Panc1 (cell line): ENCODE results near the gene GLOD4.

Experiments used
- POLR2AphosphoS5 ChIP-seq: IDR thresholded peaks from 2 replicates; pipeline ENCODE4 v1.6.1; 2012; ENCODE audit warnings: mild to moderate bottlenecking, low read depth, low read length, moderate library complexity
- SIN3A ChIP-seq: IDR thresholded peaks from 2 replicates; pipeline ENCODE4 v1.6.1; 2012; ENCODE audit warnings: low read depth, mild to moderate bottlenecking, low read length, moderate library complexity, borderline replicate concordance; ENCODE audit not compliant: insufficient read depth
- TCF7L2 ChIP-seq: IDR thresholded peaks from 2 replicates; pipeline ENCODE4 v1.6.1; 2011; ENCODE audit warnings: mild to moderate bottlenecking, low read depth, low read length, inconsistent platforms
- TF ChIP-seq, protein P1 (sequence below): fragments of 450-650 bp; IDR thresholded peaks from 2 replicates; pipeline ENCODE4 v1.5.1; 2017; ENCODE audit warnings: mild to moderate bottlenecking

DNA sequence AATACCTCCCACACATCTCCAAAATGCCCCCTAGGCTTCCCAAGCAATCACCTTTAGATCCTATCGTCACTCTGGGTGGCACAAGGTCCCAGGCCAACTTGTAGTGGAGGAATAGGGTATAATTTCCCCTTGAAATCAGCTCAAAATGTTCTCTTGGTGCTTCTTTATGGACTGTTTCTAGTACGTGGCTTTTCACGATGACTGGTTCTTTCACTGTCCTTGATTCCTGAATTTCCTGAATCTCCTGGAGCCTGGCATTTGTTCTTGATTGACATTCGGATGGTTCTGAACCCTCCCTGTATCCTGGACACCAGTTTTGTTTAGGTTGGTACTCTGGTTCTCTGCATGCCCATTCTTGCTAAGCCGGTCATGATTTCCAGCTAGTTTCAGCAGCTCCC, 60.5 kb downstream of the GLOD4 start:
- TF ChIP-seq, protein P1, sequence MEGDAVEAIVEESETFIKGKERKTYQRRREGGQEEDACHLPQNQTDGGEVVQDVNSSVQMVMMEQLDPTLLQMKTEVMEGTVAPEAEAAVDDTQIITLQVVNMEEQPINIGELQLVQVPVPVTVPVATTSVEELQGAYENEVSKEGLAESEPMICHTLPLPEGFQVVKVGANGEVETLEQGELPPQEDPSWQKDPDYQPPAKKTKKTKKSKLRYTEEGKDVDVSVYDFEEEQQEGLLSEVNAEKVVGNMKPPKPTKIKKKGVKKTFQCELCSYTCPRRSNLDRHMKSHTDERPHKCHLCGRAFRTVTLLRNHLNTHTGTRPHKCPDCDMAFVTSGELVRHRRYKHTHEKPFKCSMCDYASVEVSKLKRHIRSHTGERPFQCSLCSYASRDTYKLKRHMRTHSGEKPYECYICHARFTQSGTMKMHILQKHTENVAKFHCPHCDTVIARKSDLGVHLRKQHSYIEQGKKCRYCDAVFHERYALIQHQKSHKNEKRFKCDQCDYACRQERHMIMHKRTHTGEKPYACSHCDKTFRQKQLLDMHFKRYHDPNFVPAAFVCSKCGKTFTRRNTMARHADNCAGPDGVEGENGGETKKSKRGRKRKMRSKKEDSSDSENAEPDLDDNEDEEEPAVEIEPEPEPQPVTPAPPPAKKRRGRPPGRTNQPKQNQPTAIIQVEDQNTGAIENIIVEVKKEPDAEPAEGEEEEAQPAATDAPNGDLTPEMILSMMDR, result no peak
- TF ChIP-seq SIN3A (no peak), POLR2AphosphoS5 (no peak), TCF7L2 (no peak)
